GM23338 (cell line): ENCODE results near the gene CTXND2. TPM values are rescaled to one million over a fixed set of nuclear protein-coding genes. Genes with fewer than 3 reads are reported as not detected.
"Not testable (repeated sequence)": the region's sequence is repeated elsewhere in the genome, so short reads cannot be mapped to it uniquely, and the experiment has no call there.

Experiments used
- ATAC-seq: fragments of 200-7000 bp; cut with Tn5 transposase; 3 replicates; pipeline ENCODE4 v1.9.1; 2020
- DNase-seq: peaks from one replicate; pipeline ENCODE4 v3.0.0-alpha.2; 2015; ENCODE audit warnings: low spot score
- H2AFZ ChIP-seq: fragments of 200-600 bp; sonication (generic); 2 replicates; pipeline ENCODE4 v1.8.0; 2016; ENCODE audit warnings: antibody characterized with exemption, mild to moderate bottlenecking, moderate library complexity
- H3F3A ChIP-seq: fragments of 200-600 bp; sonication (generic); replicated peaks from 2 replicates; pipeline ENCODE4 v1.8.0; 2017; ENCODE audit warnings: antibody characterized with exemption, mixed run types, low read depth
- H3K27ac ChIP-seq: fragments of 200-600 bp; sonication (generic); 2 replicates; pipeline ENCODE4 v1.6.1; 2016; ENCODE audit warnings: low read depth
- H3K27me3 ChIP-seq: fragments of 200-600 bp; sonication (generic); 2 replicates; pipeline ENCODE4 v1.8.0; 2016; ENCODE audit warnings: mild to moderate bottlenecking, mixed run types, moderate library complexity; ENCODE audit not compliant: insufficient read depth
- H3K36me3 ChIP-seq: fragments of 200-600 bp; sonication (generic); 2 replicates; pipeline ENCODE4 v1.8.0; 2016; ENCODE audit warnings: mild to moderate bottlenecking; ENCODE audit not compliant: insufficient read depth
- H3K4me1 ChIP-seq: fragments of 200-600 bp; sonication (generic); 2 replicates; pipeline ENCODE4 v1.8.0; 2016; ENCODE audit warnings: mild to moderate bottlenecking, moderate library complexity; ENCODE audit not compliant: insufficient read depth
- H3K4me2 ChIP-seq: fragments of 200-600 bp; sonication (generic); 2 replicates; pipeline ENCODE4 v1.7.1; 2017; ENCODE audit warnings: mixed run types
- H3K4me3 ChIP-seq: fragments of 200-600 bp; sonication (generic); 2 replicates; pipeline ENCODE4 v1.6.1; 2016; ENCODE audit warnings: mixed run types
- H3K79me2 ChIP-seq: fragments of 200-600 bp; sonication (generic); replicated peaks from 2 replicates; pipeline ENCODE4 v1.8.0; 2017; ENCODE audit warnings: mild to moderate bottlenecking; ENCODE audit not compliant: insufficient read depth
- H3K9me2 ChIP-seq: fragments of 200-600 bp; sonication (generic); 2 replicates; pipeline ENCODE4 v1.8.0; 2017; ENCODE audit not compliant: insufficient read depth
- H4K20me1 ChIP-seq: fragments of 200-600 bp; sonication (generic); replicated peaks from 2 replicates; pipeline ENCODE4 v1.8.0; 2017; ENCODE audit warnings: mild to moderate bottlenecking; ENCODE audit not compliant: insufficient read depth
- H3K27ac Mint-ChIP-seq: 2 replicates; pipeline ENCODE4 v1.8.0; 2020; ENCODE audit warnings: inconsistent platforms, mild to moderate bottlenecking, moderate library complexity, mixed read lengths
- H3K27me3 Mint-ChIP-seq: 3 replicates; pipeline ENCODE4 v1.8.0; 2022; ENCODE audit warnings: low read depth, mild to moderate bottlenecking, moderate library complexity, mixed read lengths, inconsistent platforms; ENCODE audit not compliant: insufficient read depth, poor library complexity
- H3K36me3 Mint-ChIP-seq: 3 replicates; pipeline ENCODE4 v1.8.0; 2021; ENCODE audit warnings: low read depth, mild to moderate bottlenecking, inconsistent platforms, moderate library complexity, mixed read lengths
- H3K4me1 Mint-ChIP-seq: 3 replicates; pipeline ENCODE4 v1.8.0; 2020; ENCODE audit warnings: mild to moderate bottlenecking, inconsistent platforms, mixed read lengths
- H3K4me3 Mint-ChIP-seq: 3 replicates; pipeline ENCODE4 v1.8.0; 2021; ENCODE audit warnings: moderate library complexity, mild to moderate bottlenecking, inconsistent platforms, mixed read lengths
- H3K9me3 Mint-ChIP-seq: 3 replicates; pipeline ENCODE4 v1.8.0; 2020; ENCODE audit warnings: moderate library complexity, mild to moderate bottlenecking, inconsistent platforms, mixed read lengths
- JUNB ChIP-seq: IDR thresholded peaks from one replicate; pipeline ENCODE4 v1.6.1; 2016; ENCODE audit warnings: antibody characterized with exemption; ENCODE audit not compliant: unreplicated experiment
- polyA plus RNA-seq: library from polyadenylated mRNA; unstranded; fragments of >200 nt; fragmentation: Nextera tagmentation; extraction: Ambion mirVana; gene quantifications from 2 replicates; pipeline ENCODE4 v1.2.1, GENCODE V29; 2016
- total RNA-seq: library from RNA; depleted of rRNA; stranded (reverse); fragments of >200 nt; shearing (Covaris generic); gene quantifications from 2 replicates; pipeline ENCODE4 v1.2.3, GENCODE V29; 2014
- TF ChIP-seq, protein P1 (sequence below): fragments of 250-450 bp; sonication (Bioruptor Pico); IDR thresholded peaks from 2 replicates; pipeline ENCODE4 v1.5.0; 2020; ENCODE audit warnings: mild to moderate bottlenecking, moderate library complexity
- TF ChIP-seq, protein P2 (sequence below), 2 experiments: fragments of 200-600 bp in 1 of 2; sonication (generic) in 1 of 2; conservative IDR thresholded peaks; 2 replicates each; pipeline versions ENCODE4 v1.5.1 to v1.6.1; 2016 to 2017; ENCODE audit warnings: antibody characterized with exemption in 2 of 2, low read depth in 2 of 2, mild to moderate bottlenecking in 2 of 2, moderate library complexity in 1 of 2

Gene CTXND2
- total and polyA plus RNA-seq, 2 experiments from 2014 or later, result not detected

DNA sequence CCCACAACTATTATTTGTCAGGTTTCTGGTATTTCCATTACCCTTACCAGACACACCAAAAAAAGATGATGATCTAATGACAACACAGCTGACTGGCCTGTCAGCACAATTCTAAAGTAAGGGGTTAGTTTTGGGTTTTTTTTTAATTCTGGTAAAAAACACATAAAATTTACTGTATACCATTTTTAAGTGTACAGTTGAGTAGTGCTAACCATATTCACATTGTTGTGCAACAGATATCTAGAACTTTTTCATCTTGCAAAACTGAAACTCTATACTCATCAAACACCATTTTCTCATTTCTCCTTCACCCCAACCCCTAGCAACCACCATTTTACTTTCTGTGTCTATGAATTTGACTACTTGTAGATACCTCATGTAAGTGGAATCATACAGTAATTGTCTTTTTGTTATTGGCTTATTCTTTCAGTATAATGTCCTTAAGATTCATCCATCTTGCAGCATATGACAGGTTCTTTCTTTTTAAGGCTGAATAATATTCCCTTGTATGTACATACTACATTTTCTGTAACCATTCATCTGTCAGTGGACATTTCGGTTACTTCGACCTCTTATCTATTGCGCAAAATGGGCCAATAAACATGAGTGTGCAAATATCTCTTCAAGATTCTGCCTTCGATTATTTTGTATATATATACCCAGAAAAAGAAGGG is 40.3 kb upstream of the CTXND2 start (continued):
- TF ChIP-seq, protein P1, sequence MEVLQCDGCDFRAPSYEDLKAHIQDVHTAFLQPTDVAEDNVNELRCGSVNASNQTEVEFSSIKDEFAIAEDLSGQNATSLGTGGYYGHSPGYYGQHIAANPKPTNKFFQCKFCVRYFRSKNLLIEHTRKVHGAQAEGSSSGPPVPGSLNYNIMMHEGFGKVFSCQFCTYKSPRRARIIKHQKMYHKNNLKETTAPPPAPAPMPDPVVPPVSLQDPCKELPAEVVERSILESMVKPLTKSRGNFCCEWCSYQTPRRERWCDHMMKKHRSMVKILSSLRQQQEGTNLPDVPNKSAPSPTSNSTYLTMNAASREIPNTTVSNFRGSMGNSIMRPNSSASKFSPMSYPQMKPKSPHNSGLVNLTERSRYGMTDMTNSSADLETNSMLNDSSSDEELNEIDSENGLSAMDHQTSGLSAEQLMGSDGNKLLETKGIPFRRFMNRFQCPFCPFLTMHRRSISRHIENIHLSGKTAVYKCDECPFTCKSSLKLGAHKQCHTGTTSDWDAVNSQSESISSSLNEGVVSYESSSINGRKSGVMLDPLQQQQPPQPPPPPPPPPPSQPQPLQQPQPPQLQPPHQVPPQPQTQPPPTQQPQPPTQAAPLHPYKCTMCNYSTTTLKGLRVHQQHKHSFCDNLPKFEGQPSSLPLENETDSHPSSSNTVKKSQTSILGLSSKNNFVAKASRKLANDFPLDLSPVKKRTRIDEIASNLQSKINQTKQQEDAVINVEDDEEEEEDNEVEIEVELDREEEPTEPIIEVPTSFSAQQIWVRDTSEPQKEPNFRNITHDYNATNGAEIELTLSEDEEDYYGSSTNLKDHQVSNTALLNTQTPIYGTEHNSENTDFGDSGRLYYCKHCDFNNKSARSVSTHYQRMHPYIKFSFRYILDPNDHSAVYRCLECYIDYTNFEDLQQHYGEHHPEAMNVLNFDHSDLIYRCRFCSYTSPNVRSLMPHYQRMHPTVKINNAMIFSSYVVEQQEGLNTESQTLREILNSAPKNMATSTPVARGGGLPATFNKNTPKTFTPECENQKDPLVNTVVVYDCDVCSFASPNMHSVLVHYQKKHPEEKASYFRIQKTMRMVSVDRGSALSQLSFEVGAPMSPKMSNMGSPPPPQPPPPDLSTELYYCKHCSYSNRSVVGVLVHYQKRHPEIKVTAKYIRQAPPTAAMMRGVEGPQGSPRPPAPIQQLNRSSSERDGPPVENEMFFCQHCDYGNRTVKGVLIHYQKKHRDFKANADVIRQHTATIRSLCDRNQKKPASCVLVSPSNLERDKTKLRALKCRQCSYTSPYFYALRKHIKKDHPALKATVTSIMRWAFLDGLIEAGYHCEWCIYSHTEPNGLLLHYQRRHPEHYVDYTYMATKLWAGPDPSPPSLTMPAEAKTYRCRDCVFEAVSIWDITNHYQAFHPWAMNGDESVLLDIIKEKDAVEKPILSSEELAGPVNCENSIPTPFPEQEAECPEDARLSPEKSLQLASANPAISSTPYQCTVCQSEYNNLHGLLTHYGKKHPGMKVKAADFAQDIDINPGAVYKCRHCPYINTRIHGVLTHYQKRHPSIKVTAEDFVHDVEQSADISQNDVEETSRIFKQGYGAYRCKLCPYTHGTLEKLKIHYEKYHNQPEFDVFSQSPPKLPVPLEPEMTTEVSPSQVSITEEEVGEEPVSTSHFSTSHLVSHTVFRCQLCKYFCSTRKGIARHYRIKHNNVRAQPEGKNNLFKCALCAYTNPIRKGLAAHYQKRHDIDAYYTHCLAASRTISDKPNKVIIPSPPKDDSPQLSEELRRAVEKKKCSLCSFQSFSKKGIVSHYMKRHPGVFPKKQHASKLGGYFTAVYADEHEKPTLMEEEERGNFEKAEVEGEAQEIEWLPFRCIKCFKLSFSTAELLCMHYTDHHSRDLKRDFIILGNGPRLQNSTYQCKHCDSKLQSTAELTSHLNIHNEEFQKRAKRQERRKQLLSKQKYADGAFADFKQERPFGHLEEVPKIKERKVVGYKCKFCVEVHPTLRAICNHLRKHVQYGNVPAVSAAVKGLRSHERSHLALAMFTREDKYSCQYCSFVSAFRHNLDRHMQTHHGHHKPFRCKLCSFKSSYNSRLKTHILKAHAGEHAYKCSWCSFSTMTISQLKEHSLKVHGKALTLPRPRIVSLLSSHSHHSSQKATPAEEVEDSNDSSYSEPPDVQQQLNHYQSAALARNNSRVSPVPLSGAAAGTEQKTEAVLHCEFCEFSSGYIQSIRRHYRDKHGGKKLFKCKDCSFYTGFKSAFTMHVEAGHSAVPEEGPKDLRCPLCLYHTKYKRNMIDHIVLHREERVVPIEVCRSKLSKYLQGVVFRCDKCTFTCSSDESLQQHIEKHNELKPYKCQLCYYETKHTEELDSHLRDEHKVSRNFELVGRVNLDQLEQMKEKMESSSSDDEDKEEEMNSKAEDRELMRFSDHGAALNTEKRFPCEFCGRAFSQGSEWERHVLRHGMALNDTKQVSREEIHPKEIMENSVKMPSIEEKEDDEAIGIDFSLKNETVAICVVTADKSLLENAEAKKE (CRISPR knock-in tag), result no peak
- no peak for TF ChIP-seq JUNB
- TF ChIP-seq, protein P2, sequence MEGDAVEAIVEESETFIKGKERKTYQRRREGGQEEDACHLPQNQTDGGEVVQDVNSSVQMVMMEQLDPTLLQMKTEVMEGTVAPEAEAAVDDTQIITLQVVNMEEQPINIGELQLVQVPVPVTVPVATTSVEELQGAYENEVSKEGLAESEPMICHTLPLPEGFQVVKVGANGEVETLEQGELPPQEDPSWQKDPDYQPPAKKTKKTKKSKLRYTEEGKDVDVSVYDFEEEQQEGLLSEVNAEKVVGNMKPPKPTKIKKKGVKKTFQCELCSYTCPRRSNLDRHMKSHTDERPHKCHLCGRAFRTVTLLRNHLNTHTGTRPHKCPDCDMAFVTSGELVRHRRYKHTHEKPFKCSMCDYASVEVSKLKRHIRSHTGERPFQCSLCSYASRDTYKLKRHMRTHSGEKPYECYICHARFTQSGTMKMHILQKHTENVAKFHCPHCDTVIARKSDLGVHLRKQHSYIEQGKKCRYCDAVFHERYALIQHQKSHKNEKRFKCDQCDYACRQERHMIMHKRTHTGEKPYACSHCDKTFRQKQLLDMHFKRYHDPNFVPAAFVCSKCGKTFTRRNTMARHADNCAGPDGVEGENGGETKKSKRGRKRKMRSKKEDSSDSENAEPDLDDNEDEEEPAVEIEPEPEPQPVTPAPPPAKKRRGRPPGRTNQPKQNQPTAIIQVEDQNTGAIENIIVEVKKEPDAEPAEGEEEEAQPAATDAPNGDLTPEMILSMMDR (conservative IDR thresholded peaks at IDR 0.05; ENCODE audit: low read depth in 2 of 2), result no peak

DNA sequence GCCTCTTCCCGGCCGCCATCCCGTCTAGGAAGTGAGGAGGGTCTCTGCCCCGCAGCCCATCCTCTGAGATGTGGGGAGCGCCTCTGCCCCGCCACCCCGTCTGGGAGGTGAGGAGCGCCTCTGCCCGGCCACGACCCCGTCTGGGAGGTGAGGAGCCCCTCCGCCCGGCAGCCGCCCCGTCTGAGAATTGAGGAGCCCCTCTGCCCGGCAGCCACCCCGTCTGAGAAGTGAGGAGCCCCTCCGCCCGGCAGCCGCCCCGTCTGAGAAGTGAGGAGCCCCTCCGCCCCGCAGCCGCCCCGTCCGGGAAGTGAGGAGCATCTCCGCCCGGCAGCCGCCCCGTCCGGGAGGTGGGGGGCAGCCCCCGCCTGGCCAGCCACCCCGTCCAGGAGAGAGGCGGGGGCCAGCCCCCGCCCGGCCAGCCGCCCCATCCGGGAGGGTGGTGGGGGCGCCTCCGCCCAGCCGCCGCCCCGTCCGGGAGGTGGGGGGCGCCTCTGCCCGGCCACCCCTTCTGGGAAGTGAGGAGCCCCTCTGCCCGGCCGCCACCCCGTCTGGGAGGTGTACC is 36.1 kb upstream of the CTXND2 start:
- not testable (repeated sequence) for H3K9me2 ChIP-seq, DNase-seq, ATAC-seq, H3F3A ChIP-seq, H3K4me1 Mint-ChIP-seq, H3K27ac ChIP-seq, H3K27ac Mint-ChIP-seq, H2AFZ ChIP-seq, H3K4me3 Mint-ChIP-seq, H3K27me3 Mint-ChIP-seq, H3K4me1 ChIP-seq, H3K4me3 ChIP-seq, H4K20me1 ChIP-seq, H3K27me3 ChIP-seq, H3K79me2 ChIP-seq, H3K4me2 ChIP-seq
- H3K36me3 Mint-ChIP-seq, result peaks cover 57% of the 10 kb centered on the region
- peaks cover 12% of the 10 kb centered on the region for H3K36me3 ChIP-seq
- H3K9me3 Mint-ChIP-seq, result peaks cover 35% of the 10 kb centered on the region

DNA sequence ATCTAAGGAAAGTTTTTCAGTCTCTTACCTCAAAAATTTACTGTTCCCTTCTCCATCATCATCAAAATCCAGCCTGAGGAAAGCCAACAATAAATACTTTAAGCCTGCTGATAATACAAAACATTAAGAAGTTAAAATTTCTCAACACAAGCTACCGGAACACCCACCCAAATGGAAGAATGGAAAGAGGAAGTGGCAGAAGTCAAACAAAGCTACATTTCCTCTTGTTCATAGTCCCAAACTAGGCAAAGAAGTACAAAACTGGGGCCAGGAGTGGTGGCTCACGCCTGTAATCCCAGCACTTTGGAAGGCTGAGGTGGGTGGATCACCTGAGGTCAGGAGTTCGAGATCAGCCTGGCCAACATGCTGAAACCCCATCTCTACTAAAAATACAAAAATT is 34.2 kb upstream of the CTXND2 start:
- H2AFZ ChIP-seq, H3K4me1 ChIP-seq, H3K79me2 ChIP-seq, H3K9me2 ChIP-seq, H3K4me2 ChIP-seq, H3K27ac ChIP-seq, H3F3A ChIP-seq, H3K27me3 Mint-ChIP-seq, H3K27me3 ChIP-seq, H3K27ac Mint-ChIP-seq, H3K4me1 Mint-ChIP-seq, ATAC-seq, DNase-seq, H4K20me1 ChIP-seq, H3K4me3 Mint-ChIP-seq, H3K4me3 ChIP-seq: not testable (repeated sequence)
- Mint-ChIP-seq H3K9me3 (peaks cover 35% of the 10 kb centered on the region), H3K36me3 (peaks cover 60% of the 10 kb centered on the region)
- peaks cover 19% of the 10 kb centered on the region for H3K36me3 ChIP-seq
